Measurements from ENCODE around the gene WDR37. TPM values are rescaled to one million over a fixed set of nuclear protein-coding genes. Genes with fewer than 3 reads are reported as not detected.

Gene WDR37
- total and polyA plus RNA-seq, 10 of the 15 experiments (the other 5 are each of a cell fraction or from before 2014, with no cell fraction given), result 1.9 to 11.1 (median 7.1) TPM

GRCh38 chr10:1048349-1048731 is 7.8 kb upstream of the WDR37 start (continued):
- TF ChIP-seq TBL1XR1 (IDR thresholded peaks at IDR 0.05; ENCODE audit: low read depth, low read length) (no peak), RUNX3 (IDR thresholded peaks at IDR 0.05; ENCODE audit: low read length) (no peak), SMARCA5 (IDR thresholded peaks at IDR 0.05) (peak; percentile 15; the same call in 1 of the 2 replicates), SP1 (IDR thresholded peaks at IDR 0.05; ENCODE audit: low read depth, low read length) (no peak), BCL11A (IDR thresholded peaks at IDR 0.05; ENCODE audit: low read depth, low read length) (no peak), MEF2A (IDR thresholded peaks at IDR 0.05; ENCODE audit: insufficient read depth, low read depth, low read length) (no peak), ZZZ3 (IDR thresholded peaks at IDR 0.05; ENCODE audit: control insufficient read depth, insufficient read length, low read depth) (no peak), EGR1 (IDR thresholded peaks at IDR 0.05; ENCODE audit: borderline replicate concordance in 1 of 2, low read depth in 2 of 2, low read length in 2 of 2) (no peak; a peak in 1 of 3 replicates), E4F1 (IDR thresholded peaks at IDR 0.05; ENCODE audit: borderline replicate concordance, partially characterized antibody) (no peak), CEBPZ (IDR thresholded peaks at IDR 0.05; ENCODE audit: low read depth, low read length) (no peak), BHLHE40 (IDR thresholded peaks at IDR 0.05; ENCODE audit: borderline replicate concordance in 1 of 2, low read depth in 2 of 2, low read length in 1 of 2) (no peak), MYC (IDR thresholded peaks at IDR 0.05; ENCODE audit: insufficient read depth, insufficient read length, insufficient replicate concordance, low read length, severe bottlenecking) (no peak), MLLT1 (IDR thresholded peaks at IDR 0.05) (peak; percentile 69), NBN (IDR thresholded peaks at IDR 0.05) (0 out of 2 replicates have a peak, but pooled peaks have one; percentile 5)

Measured in GM12878 (cell line).